HCT116 (cell line): Measurements from ENCODE around the gene ARSB. TPM values are rescaled to one million over a fixed set of nuclear protein-coding genes. Genes with fewer than 3 reads are reported as not detected.

Source experiments
- ATAC-seq: fragments of 200-7000 bp; cut with Tn5 transposase; 2 replicates; pipeline ENCODE4 v1.9.1; 2020; ENCODE audit warnings: mild to moderate bottlenecking, moderate library complexity
- BruUV-seq: library from RNA; stranded (reverse); fragments of 400-500 nt; replicated peaks from 2 replicates; lab custom pipeline; 2021; lab: Mats Ljungman, UMichigan
- CTCF ChIA-PET: fragments of 300-600 bp; sonication (Branson Sonifier 250); formaldehyde crosslinking; loops from one replicate; lab custom pipeline; 2021; ENCODE audit warnings: antibody characterized with exemption; lab: Charles Lee
- POLR2A ChIA-PET: fragments of 300-600, 350-600 bp; sonication (Branson Sonifier 250); formaldehyde crosslinking; loops from one replicate; lab custom pipeline; 2021; ENCODE audit warnings: antibody characterized with exemption; lab: Charles Lee
- RAD21 ChIA-PET, 2 experiments: fragments of 300-600 bp; sonication (Branson Sonifier 250); formaldehyde crosslinking; loops; one replicate each; lab custom pipeline; 2023; ENCODE audit warnings: low total read pairs in 2 of 2; ENCODE audit not compliant: uncharacterized antibody in 2 of 2, unreplicated experiment in 2 of 2, low non-redundant PET in 1 of 2; lab: Charles Lee
- DNase-seq: peaks from one replicate; pipeline ENCODE4 v3.0.0-alpha.2; 2010; ENCODE audit warnings: low read depth, low spot score
- H2AFZ ChIP-seq: fragments of 200-600 bp; shearing (Covaris generic), sonication (generic); 2 replicates; pipeline ENCODE4 v1.6.1; 2017; ENCODE audit warnings: low read depth, mixed run types, mixed read lengths, antibody characterized with exemption, low read length; ENCODE audit not compliant: poor library complexity, severe bottlenecking
- H3K27ac ChIP-seq: 2 replicates; pipeline ENCODE4 v1.5.1; 2012; ENCODE audit warnings: low read depth, low read length
- H3K27me3 ChIP-seq: fragments of 200-600 bp; sonication (generic); 2 replicates; pipeline ENCODE4 v1.6.1; 2016; ENCODE audit warnings: mixed run types, low read length, mixed read lengths; ENCODE audit not compliant: insufficient read depth
- H3K36me3 ChIP-seq, 2 experiments: fragments of 200-500 bp in 1 of 2; fragments of 200-600 bp in 1 of 2; sonication (Bioruptor generic) in 1 of 2; sonication (generic) in 1 of 2; 2 replicates each; pipeline versions ENCODE4 v1.5.1 to v1.6.1; 2014 to 2016; ENCODE audit warnings: low read length in 2 of 2, inconsistent platforms in 1 of 2, mixed read lengths in 1 of 2, mixed run types in 1 of 2; ENCODE audit not compliant: insufficient read depth in 2 of 2, control insufficient read depth in 1 of 2
- H3K4me1 ChIP-seq, 2 experiments: fragments of 200-600 bp in 1 of 2; sonication (generic) in 1 of 2; 2 replicates each; pipeline versions ENCODE4 v1.5.1 to v1.6.1; 2012 to 2017; ENCODE audit warnings: low read length in 2 of 2, inconsistent platforms in 1 of 2, mild to moderate bottlenecking in 1 of 2, mixed read lengths in 1 of 2, mixed run types in 1 of 2, moderate library complexity in 1 of 2; ENCODE audit not compliant: insufficient read depth in 2 of 2, control insufficient read depth in 1 of 2
- H3K4me2 ChIP-seq: fragments of 200-600 bp; sonication (generic); 2 replicates; pipeline ENCODE4 v1.6.1; 2017; ENCODE audit warnings: mixed run types, low read length, mixed read lengths
- H3K4me3 ChIP-seq, 2 experiments: fragments of 200-600 bp in 1 of 2; sonication (generic) in 1 of 2; replicated peaks in 1 of 2; 2 replicates each; pipeline ENCODE4 v1.5.1; 2011 to 2016; ENCODE audit warnings: low read length in 2 of 2, control low read depth in 1 of 2, low read depth in 1 of 2, mild to moderate bottlenecking in 1 of 2, mixed read lengths in 1 of 2, mixed run types in 1 of 2
- H3K79me2 ChIP-seq: fragments of 200-600 bp; sonication (generic); 2 replicates; pipeline ENCODE4 v1.6.1; 2017; ENCODE audit warnings: mild to moderate bottlenecking, mixed run types, low read length, moderate library complexity, mixed read lengths; ENCODE audit not compliant: insufficient read depth
- H3K9ac ChIP-seq: fragments of 200-600 bp; sonication (generic); 2 replicates; pipeline ENCODE4 v1.6.1; 2016; ENCODE audit warnings: low read length, mixed read lengths
- H3K9me2 ChIP-seq: fragments of 200-600 bp; sonication (generic), shearing (Covaris generic); 2 replicates; pipeline ENCODE4 v1.6.1; 2017; ENCODE audit warnings: mixed run types, mild to moderate bottlenecking, moderate library complexity; ENCODE audit not compliant: insufficient read depth
- H3K9me3 ChIP-seq, 2 experiments: fragments of 200-500 bp in 1 of 2; fragments of 200-600 bp in 1 of 2; sonication (Bioruptor generic) in 1 of 2; sonication (generic) in 1 of 2; 2 replicates each; pipeline ENCODE4 v1.6.1; 2014 to 2017; ENCODE audit warnings: low read length in 2 of 2, mixed read lengths in 2 of 2, inconsistent platforms in 1 of 2, low read depth in 1 of 2, mild to moderate bottlenecking in 1 of 2, mixed run types in 1 of 2, moderate library complexity in 1 of 2; ENCODE audit not compliant: control insufficient read depth in 1 of 2, insufficient read depth in 1 of 2
- H4K20me1 ChIP-seq: fragments of 200-600 bp; sonication (generic), shearing (Covaris generic); 2 replicates; pipeline ENCODE4 v1.6.1; 2017; ENCODE audit warnings: mixed run types, mild to moderate bottlenecking, moderate library complexity; ENCODE audit not compliant: insufficient read depth
- CBX3 ChIP-seq: IDR thresholded peaks from 2 replicates; pipeline ENCODE4 v1.6.1; 2012; ENCODE audit warnings: low read depth
- EGR1 ChIP-seq: IDR thresholded peaks from 2 replicates; pipeline ENCODE4 v1.6.1; 2012; ENCODE audit warnings: low read depth
- RAD21 ChIP-seq: IDR thresholded peaks from 2 replicates; pipeline ENCODE4 v1.6.1; 2012; ENCODE audit warnings: low read depth, mild to moderate bottlenecking
- SP1 ChIP-seq: IDR thresholded peaks from 2 replicates; pipeline ENCODE4 v1.6.1; 2012; ENCODE audit warnings: low read depth
- TCF7L2 ChIP-seq: IDR thresholded peaks from 2 replicates; pipeline ENCODE4 v1.7.0; 2011; ENCODE audit warnings: borderline replicate concordance, inconsistent platforms; ENCODE audit not compliant: insufficient read depth, insufficient read length; ENCODE audit errors: extremely low read depth
- intact Hi-C: fragments of 100-400 bp; cut with micrococcal nuclease; formaldehyde crosslinking; loops from 2 replicates; pipeline ENCODE4 v1.10.0; 2022
- total RNA-seq: library from RNA; stranded (reverse); gene quantifications from one replicate; pipeline ENCODE4 v1.2.1, GENCODE V29; 2021; ENCODE audit not compliant: unreplicated experiment
- TF ChIP-seq, protein P1 (sequence below): IDR thresholded peaks from 2 replicates; pipeline ENCODE4 v1.6.1; 2012; ENCODE audit warnings: low read depth
- TF ChIP-seq, protein P2 (sequence below): IDR thresholded peaks from 2 replicates; pipeline ENCODE4 v1.6.1; 2012

The ARSB gene
- total RNA-seq, 1 experiment from 2014 or later = 4.8 TPM

DNA sequence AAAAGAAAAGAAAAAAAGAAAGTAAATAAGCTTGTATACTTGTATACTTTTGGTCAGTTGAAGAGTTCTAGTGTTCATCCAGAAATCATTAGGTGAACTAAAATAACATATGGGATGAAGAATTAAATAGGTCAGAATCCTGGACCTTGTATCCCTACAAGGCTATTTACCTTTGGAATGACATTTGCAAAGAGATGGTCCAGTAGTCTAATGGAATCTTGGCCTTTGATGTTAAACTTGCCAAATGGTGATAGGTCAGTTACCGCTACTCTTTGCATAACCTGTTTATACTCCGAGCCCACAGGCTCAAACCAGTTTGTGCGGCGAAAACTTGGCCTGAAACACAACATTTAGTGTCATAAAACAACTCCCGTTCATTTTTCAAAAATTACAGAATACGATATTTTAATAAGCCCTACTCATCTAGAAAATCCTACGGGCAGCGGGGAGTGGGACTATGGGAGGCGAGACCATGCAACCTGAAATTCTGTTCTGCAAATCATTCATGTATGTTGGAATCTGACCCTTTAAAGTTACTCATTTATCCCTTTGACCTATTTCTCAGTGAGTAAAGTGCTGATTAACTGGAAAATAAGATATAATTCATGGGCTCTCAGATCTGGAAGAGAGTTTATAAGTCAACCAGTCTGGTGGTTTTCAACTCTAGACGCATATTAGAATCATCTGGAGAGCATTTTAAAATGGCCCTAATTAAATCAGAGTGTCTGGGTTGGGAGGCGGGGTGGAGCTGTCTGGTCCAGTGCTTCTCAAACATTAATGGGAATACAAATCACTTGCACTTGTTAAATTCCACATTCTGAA, 45.8 kb upstream of the ARSB start:
- no peak for ATAC-seq
- H2AFZ ChIP-seq = no peak overlapping the region
- BruUV-seq = no TSS peak
- CTCF ChIA-PET = interaction anchor here (2.1 kb wide), 1 partner anchor 10 kb away, joined by 10 read pairs; no protein-coding TSS in a partner anchor
- TF ChIP-seq RAD21 (no peak), TCF7L2 (no peak), CBX3 (no peak), SP1 (no peak), EGR1 (no peak)
- TF ChIP-seq, protein P1, sequence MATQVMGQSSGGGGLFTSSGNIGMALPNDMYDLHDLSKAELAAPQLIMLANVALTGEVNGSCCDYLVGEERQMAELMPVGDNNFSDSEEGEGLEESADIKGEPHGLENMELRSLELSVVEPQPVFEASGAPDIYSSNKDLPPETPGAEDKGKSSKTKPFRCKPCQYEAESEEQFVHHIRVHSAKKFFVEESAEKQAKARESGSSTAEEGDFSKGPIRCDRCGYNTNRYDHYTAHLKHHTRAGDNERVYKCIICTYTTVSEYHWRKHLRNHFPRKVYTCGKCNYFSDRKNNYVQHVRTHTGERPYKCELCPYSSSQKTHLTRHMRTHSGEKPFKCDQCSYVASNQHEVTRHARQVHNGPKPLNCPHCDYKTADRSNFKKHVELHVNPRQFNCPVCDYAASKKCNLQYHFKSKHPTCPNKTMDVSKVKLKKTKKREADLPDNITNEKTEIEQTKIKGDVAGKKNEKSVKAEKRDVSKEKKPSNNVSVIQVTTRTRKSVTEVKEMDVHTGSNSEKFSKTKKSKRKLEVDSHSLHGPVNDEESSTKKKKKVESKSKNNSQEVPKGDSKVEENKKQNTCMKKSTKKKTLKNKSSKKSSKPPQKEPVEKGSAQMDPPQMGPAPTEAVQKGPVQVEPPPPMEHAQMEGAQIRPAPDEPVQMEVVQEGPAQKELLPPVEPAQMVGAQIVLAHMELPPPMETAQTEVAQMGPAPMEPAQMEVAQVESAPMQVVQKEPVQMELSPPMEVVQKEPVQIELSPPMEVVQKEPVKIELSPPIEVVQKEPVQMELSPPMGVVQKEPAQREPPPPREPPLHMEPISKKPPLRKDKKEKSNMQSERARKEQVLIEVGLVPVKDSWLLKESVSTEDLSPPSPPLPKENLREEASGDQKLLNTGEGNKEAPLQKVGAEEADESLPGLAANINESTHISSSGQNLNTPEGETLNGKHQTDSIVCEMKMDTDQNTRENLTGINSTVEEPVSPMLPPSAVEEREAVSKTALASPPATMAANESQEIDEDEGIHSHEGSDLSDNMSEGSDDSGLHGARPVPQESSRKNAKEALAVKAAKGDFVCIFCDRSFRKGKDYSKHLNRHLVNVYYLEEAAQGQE = no peak
- TF ChIP-seq, protein P2, sequence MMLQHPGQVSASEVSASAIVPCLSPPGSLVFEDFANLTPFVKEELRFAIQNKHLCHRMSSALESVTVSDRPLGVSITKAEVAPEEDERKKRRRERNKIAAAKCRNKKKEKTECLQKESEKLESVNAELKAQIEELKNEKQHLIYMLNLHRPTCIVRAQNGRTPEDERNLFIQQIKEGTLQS = no peak
- TF ChIP-seq, all 23 proteins: peak for 0
- RAD21 ChIA-PET = interaction anchor here in 1 of 2 experiments (0.7 kb wide), 1 partner anchor 1026 kb away, joined by 4 read pairs; no protein-coding TSS in a partner anchor
- Histone ChIP-seq H3K27ac (no peak overlapping the region), H3K36me3 (no peaks in the 10 kb centered on the region), H3K4me1 (no peaks in the 10 kb centered on the region), H3K27me3 (no peaks in the 10 kb centered on the region), H3K4me2 (no peak overlapping the region), H4K20me1 (no peaks in the 10 kb centered on the region), H3K9me2 (no peaks in the 10 kb centered on the region), H3K4me3 (no peak overlapping the region), H3K9me3 (no peaks in the 10 kb centered on the region), H3K79me2 (no peaks in the 10 kb centered on the region), H3K9ac (no peak overlapping the region)
- POLR2A ChIA-PET = interaction anchor here (0.5 kb wide), 1 partner anchor 102 kb away, joined by 3 read pairs; no protein-coding TSS in a partner anchor
- intact Hi-C loops = no loop called here
- no peak for DNase-seq
